ENCODE measurements around the gene HDAC9. TPM values are rescaled to one million over a fixed set of nuclear protein-coding genes. Genes with fewer than 3 reads are reported as not detected.

The HDAC9 gene
- total and polyA plus RNA-seq, 12 donors: 2.6 to 23.1 (median 7.5) TPM

DNA sequence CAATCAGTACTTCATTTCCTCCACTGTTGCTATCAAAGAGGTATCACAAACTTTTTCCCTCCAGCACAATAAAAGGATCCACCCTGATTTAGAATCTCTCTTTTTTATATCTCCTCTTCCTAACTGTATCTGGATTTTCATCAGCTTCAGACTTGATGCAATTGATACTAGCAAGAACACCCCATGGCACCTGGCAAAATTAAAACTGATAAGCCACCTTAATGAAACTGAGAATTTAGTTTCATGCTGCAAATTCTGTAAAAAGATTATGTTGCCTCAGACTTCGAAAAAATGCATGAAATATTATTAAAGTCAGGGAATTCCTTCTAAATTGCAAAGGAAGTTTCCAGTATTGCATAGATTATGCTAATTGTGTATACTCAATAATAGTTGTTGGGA, 277.0 kb downstream of the HDAC9 start:
- no peak for DNase-seq
- Histone ChIP-seq H3K4me1 (replicated peaks in 1 of 2) (no peaks in the 10 kb centered on the region), H3K9me3 (replicated peaks in 1 of 3) (no peaks in the 10 kb centered on the region), H3K27me3 (no peaks in the 10 kb centered on the region), H3K27ac (no peak overlapping the region), H3K4me3 (no peak overlapping the region), H3K36me3 (replicated peaks in 1 of 2) (no peaks in the 10 kb centered on the region)
- 62 to 100% (median 83%) methylated on average over 1 of the region's 1 CpG for WGBS, 4 donors
- TF ChIP-seq POLR2A (IDR thresholded peaks at IDR 0.05): no peak
- TF ChIP-seq, protein P1, sequence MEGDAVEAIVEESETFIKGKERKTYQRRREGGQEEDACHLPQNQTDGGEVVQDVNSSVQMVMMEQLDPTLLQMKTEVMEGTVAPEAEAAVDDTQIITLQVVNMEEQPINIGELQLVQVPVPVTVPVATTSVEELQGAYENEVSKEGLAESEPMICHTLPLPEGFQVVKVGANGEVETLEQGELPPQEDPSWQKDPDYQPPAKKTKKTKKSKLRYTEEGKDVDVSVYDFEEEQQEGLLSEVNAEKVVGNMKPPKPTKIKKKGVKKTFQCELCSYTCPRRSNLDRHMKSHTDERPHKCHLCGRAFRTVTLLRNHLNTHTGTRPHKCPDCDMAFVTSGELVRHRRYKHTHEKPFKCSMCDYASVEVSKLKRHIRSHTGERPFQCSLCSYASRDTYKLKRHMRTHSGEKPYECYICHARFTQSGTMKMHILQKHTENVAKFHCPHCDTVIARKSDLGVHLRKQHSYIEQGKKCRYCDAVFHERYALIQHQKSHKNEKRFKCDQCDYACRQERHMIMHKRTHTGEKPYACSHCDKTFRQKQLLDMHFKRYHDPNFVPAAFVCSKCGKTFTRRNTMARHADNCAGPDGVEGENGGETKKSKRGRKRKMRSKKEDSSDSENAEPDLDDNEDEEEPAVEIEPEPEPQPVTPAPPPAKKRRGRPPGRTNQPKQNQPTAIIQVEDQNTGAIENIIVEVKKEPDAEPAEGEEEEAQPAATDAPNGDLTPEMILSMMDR (IDR thresholded peaks at IDR 0.05): no peak
- intact Hi-C loops (cut with DNase I): no loop called here

DNA sequence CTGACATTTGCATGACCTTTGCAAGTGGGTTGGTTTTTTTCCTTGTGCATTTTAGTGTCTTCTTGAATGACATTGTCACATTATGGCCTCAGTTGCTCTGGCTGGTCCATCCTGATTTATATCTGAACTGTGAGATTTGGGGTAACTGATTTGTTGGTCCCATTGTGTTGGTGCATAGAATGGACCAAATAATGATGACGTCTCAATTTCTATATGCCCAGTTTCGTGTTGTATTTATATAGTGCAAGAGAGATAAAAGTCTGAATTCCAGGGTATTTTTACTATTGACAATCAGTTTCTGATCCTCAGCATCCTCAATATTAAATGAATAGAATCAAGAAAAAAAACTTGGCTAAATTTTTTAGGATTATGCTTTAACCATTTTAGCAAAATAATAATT, 281.8 kb downstream of the HDAC9 start:
- TF ChIP-seq, protein P1 (IDR thresholded peaks at IDR 0.05): no peak
- no peak for TF ChIP-seq POLR2A (IDR thresholded peaks at IDR 0.05)
- Histone ChIP-seq H3K9me3 (replicated peaks in 1 of 3) (no peaks in the 10 kb centered on the region), H3K36me3 (replicated peaks in 1 of 2) (no peaks in the 10 kb centered on the region), H3K4me3 (no peak overlapping the region), H3K27me3 (no peaks in the 10 kb centered on the region), H3K4me1 (replicated peaks in 1 of 2) (no peaks in the 10 kb centered on the region), H3K27ac (no peak overlapping the region)
- WGBS, 4 donors: 76 to 92% (median 81%) methylated on average over 2 of the region's 2 CpGs
- intact Hi-C loops (cut with DNase I): no loop called here
- no peak for DNase-seq

DNA sequence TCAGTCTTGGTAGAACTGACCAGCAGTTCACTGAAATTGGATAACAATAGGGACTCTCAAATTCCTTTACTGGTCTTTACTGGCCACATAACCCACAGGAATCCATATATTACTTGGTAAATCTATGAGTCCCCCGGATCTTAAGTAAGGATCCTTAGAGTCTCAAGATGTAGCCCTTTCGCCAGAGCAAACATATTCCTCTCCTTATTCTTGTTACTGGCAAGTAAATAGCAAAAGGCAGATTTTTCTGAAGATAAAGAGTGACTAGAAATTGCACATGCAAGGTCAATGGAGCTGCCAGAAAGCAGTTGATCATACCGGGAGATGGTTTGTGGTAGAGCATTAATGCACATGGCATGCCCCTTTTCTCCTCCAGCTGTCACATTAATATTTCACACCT, 283.0 kb downstream of the HDAC9 start:
- intact Hi-C loops (cut with DNase I): no loop called here
- Histone ChIP-seq H3K36me3 (replicated peaks in 1 of 2) (no peaks in the 10 kb centered on the region), H3K27ac (no peak overlapping the region), H3K4me3 (no peak overlapping the region), H3K27me3 (no peaks in the 10 kb centered on the region), H3K9me3 (replicated peaks in 1 of 3) (no peaks in the 10 kb centered on the region), H3K4me1 (replicated peaks in 1 of 2) (no peaks in the 10 kb centered on the region)
- WGBS, 4 donors: 41 to 65% (median 45%) methylated on average over 3 of the region's 3 CpGs
- no peak for TF ChIP-seq POLR2A (IDR thresholded peaks at IDR 0.05)
- TF ChIP-seq, protein P1 (IDR thresholded peaks at IDR 0.05): no peak
- DNase-seq: no peak

DNA sequence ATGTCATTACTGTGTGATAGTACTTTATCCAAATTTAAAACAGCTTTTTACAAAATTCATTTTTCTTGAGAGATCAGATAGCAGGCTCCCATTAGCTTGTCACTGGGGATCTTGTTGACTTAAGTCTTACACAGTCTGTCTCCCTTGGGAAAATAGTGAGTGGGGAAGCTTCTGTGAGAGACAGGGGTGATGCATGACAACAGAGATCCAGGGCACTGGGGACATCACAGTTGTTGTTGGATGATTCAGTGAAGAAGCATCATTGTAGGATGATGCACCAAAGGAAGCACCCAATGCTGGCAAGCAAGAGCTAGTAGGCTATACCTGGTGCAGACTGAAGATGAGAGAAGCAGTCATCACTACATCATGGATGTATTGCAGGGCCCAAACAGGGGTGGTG, 284.7 kb downstream of the HDAC9 start:
- Histone ChIP-seq H3K27ac (no peak overlapping the region), H3K27me3 (no peaks in the 10 kb centered on the region), H3K36me3 (replicated peaks in 1 of 2) (no peaks in the 10 kb centered on the region), H3K4me3 (no peak overlapping the region), H3K9me3 (replicated peaks in 1 of 3) (no peaks in the 10 kb centered on the region), H3K4me1 (replicated peaks in 1 of 2) (no peaks in the 10 kb centered on the region)
- intact Hi-C loops (cut with DNase I): no loop called here
- TF ChIP-seq, protein P1 (IDR thresholded peaks at IDR 0.05): no peak
- no peak for TF ChIP-seq POLR2A (IDR thresholded peaks at IDR 0.05)
- no peak for DNase-seq

All from adrenal gland (tissue), 12 donors.